ENCODE measurements around the gene AKR1B1. TPM values are rescaled to one million over a fixed set of nuclear protein-coding genes. Genes with fewer than 3 reads are reported as not detected.

The AKR1B1 gene
- total RNA-seq, 4 donors from 2014 or later = 106 to 183 (median 117) TPM

DNA sequence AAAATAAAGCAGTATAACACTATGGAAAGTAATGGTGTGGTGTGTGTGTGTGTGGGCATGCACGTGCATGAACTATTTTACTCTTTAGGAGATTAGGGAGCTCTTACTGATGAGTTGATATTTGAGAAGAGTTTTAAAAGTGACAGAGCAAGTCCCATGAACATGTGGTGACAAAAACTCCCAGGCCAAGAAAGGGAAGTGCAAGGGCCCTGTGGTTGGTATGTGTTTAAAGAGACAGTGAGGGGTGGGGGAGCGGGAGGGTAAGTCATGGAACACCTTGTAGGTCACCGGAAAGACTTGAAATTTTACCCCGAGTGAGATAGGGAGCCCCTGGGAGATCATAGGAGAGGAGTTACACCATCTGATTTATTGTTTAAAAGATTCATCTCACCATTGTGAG, 63.3 kb downstream of the AKR1B1 start:
- Histone ChIP-seq H3K36me3 (no peaks in the 10 kb centered on the region), H3K4me3 (no peak overlapping the region), H3K9me3 (no peaks in the 10 kb centered on the region), H3K27ac (no peak overlapping the region), H3K27me3 (no peaks in the 10 kb centered on the region), H3K4me1 (no peaks in the 10 kb centered on the region)
- no peak for DNase-seq (ENCODE audit: low spot score in 2 of 2)
- TF ChIP-seq POLR2A (IDR thresholded peaks at IDR 0.05) = no peak
- TF ChIP-seq, protein P1, sequence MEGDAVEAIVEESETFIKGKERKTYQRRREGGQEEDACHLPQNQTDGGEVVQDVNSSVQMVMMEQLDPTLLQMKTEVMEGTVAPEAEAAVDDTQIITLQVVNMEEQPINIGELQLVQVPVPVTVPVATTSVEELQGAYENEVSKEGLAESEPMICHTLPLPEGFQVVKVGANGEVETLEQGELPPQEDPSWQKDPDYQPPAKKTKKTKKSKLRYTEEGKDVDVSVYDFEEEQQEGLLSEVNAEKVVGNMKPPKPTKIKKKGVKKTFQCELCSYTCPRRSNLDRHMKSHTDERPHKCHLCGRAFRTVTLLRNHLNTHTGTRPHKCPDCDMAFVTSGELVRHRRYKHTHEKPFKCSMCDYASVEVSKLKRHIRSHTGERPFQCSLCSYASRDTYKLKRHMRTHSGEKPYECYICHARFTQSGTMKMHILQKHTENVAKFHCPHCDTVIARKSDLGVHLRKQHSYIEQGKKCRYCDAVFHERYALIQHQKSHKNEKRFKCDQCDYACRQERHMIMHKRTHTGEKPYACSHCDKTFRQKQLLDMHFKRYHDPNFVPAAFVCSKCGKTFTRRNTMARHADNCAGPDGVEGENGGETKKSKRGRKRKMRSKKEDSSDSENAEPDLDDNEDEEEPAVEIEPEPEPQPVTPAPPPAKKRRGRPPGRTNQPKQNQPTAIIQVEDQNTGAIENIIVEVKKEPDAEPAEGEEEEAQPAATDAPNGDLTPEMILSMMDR (IDR thresholded peaks at IDR 0.05) = no peak
- no peak for TF ChIP-seq EP300 (IDR thresholded peaks at IDR 0.05)
- 79 to 81% methylated on average over 4 of the region's 4 CpGs for WGBS, 2 donors

DNA sequence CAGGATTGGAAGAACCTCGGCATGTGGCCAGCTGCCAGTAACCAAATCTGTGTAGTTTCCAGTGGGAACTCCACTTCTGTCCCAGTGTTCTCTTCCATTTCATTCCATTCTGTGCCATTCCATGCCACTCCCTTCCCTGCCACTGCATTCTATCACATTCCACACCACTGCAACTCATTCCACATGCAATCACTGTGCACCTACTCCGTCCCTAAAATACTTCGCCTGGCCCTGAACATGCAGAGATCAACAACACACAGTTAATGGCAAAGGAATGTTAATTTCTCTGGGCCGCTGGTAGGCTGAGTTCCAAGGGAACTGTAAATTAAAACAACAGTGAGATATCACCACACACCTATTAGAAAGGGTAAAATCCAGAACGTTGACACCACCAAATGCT, 64.8 kb downstream of the AKR1B1 start:
- no peaks in the 10 kb centered on the region for H3K9me3 ChIP-seq
- DNase-seq (ENCODE audit: low spot score in 2 of 2) = no peak

More for the DNA sequence above, 64.8 kb downstream of the AKR1B1 start:
- no peaks in the 10 kb centered on the region for H3K4me1 ChIP-seq
- no peak overlapping the region for H3K27ac ChIP-seq
- TF ChIP-seq EP300 (IDR thresholded peaks at IDR 0.05) (no peak), POLR2A (IDR thresholded peaks at IDR 0.05) (no peak)
- H3K4me3 ChIP-seq = no peak overlapping the region
- WGBS, 2 donors = 66 to 67% methylated on average over 5 of the region's 5 CpGs
- no peaks in the 10 kb centered on the region for H3K27me3 ChIP-seq
- H3K36me3 ChIP-seq = no peaks in the 10 kb centered on the region

Other genes with a start within 250 kb of the AKR1B1 start
- 10 to 100 TPM in 3 of 4 donors, 1 to 10 TPM in 1; 9.0 to 13.7 (median 12.0) TPM for gene SLC35B4, start 142.2 kb downstream of the AKR1B1 start, total RNA-seq
- gene AKR1B10, start 68.5 kb upstream of the AKR1B1 start, total RNA-seq = 10 to 100 TPM in 1 of 4 donors, 1 to 10 TPM in 3; 1.8 to 19.2 (median 6.5) TPM
- gene AKR1B15, start 90.0 kb upstream of the AKR1B1 start, total RNA-seq = 1 to 10 TPM in 3 of 4 donors, under 1 TPM in 1; 0.22 to 5.5 (median 1.4) TPM
- 10 to 100 TPM in 3 of 4 donors, 1 to 10 TPM in 1; 8.8 to 24.9 (median 24.0) TPM for gene BPGM, start 187.8 kb upstream of the AKR1B1 start, total RNA-seq